Measurements from ENCODE around the gene TOMM20. TPM values are rescaled to one million over a fixed set of nuclear protein-coding genes. Genes with fewer than 3 reads are reported as not detected.

Gene TOMM20
- total RNA-seq, 1 experiment from 2014 or later = 184 TPM

DNA sequence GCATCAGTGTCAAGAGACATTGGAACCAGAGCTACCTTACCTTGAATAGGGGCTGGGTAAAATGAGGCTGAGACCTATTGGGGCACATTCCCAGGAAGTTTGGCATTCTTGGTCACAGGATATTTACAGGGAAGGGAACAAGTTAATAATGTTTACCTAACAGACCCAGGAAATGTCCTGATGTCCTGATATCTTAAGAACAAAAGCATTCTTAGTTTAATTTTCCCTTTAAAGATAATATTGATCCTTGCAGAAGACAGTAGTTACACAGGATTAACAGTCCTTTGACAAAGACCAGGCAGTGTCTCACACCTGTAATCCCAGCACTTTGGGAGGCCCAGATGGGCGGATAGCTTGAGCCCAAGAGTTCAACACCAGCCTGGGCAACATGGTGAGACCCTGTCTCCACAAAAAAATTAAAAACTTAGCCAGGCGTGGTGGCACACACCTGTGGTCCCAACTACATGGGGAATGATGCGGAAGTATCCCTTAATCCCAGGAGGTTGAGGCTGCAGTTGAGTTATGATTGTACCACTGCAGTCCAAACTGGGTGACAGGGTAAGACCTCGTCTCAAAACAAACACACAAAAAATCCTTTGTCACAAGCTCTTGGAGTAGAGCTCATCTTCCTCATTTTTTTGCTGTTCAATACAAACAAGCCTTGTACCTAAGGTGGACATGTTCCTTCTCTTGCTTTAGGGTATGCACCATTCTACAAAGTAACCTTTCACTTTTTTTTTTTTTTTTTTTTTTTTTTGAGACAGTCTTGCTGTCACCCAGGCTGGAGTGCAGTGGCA is 1.3 kb upstream of the TOMM20 start:
- no peaks in the 10 kb centered on the region for H3K9me2 ChIP-seq (ENCODE audit: insufficient read depth)
- DNase-seq (ENCODE audit: low read depth, low spot score) = no peak
- ChIA-PET POLR2A (no interaction called here), RAD21 (ENCODE audit: low non-redundant PET in 1 of 2, low total read pairs in 2 of 2, uncharacterized antibody in 2 of 2, unreplicated experiment in 2 of 2) (no interaction called here), CTCF (no interaction called here)
- no TSS peak for BruUV-seq (replicated peaks)
- peaks cover 9 to 14% of the 10 kb centered on the region in 2 experiments; a peak in 3 of 4 replicates for H3K36me3 ChIP-seq (ENCODE audit: control insufficient read depth in 1 of 2, insufficient read depth in 2 of 2, low read length in 2 of 2)
- no peak for TF ChIP-seq YY1 (IDR thresholded peaks at IDR 0.05; ENCODE audit: extremely low read depth, insufficient replicate concordance, low read depth, low read length)
- TF ChIP-seq, protein P1, sequence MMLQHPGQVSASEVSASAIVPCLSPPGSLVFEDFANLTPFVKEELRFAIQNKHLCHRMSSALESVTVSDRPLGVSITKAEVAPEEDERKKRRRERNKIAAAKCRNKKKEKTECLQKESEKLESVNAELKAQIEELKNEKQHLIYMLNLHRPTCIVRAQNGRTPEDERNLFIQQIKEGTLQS (IDR thresholded peaks at IDR 0.05) = no peak
- no peak for TF ChIP-seq ELF1 (IDR thresholded peaks at IDR 0.05; ENCODE audit: borderline replicate concordance, low read depth)
- no peak for TF ChIP-seq SRF (IDR thresholded peaks at IDR 0.05; ENCODE audit: low read depth)
- TF ChIP-seq, protein P2, sequence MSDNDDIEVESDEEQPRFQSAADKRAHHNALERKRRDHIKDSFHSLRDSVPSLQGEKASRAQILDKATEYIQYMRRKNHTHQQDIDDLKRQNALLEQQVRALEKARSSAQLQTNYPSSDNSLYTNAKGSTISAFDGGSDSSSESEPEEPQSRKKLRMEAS (IDR thresholded peaks at IDR 0.05) = no peak
- TF ChIP-seq EGR1 (IDR thresholded peaks at IDR 0.05; ENCODE audit: low read depth) = no peak
- TF ChIP-seq, protein P3, sequence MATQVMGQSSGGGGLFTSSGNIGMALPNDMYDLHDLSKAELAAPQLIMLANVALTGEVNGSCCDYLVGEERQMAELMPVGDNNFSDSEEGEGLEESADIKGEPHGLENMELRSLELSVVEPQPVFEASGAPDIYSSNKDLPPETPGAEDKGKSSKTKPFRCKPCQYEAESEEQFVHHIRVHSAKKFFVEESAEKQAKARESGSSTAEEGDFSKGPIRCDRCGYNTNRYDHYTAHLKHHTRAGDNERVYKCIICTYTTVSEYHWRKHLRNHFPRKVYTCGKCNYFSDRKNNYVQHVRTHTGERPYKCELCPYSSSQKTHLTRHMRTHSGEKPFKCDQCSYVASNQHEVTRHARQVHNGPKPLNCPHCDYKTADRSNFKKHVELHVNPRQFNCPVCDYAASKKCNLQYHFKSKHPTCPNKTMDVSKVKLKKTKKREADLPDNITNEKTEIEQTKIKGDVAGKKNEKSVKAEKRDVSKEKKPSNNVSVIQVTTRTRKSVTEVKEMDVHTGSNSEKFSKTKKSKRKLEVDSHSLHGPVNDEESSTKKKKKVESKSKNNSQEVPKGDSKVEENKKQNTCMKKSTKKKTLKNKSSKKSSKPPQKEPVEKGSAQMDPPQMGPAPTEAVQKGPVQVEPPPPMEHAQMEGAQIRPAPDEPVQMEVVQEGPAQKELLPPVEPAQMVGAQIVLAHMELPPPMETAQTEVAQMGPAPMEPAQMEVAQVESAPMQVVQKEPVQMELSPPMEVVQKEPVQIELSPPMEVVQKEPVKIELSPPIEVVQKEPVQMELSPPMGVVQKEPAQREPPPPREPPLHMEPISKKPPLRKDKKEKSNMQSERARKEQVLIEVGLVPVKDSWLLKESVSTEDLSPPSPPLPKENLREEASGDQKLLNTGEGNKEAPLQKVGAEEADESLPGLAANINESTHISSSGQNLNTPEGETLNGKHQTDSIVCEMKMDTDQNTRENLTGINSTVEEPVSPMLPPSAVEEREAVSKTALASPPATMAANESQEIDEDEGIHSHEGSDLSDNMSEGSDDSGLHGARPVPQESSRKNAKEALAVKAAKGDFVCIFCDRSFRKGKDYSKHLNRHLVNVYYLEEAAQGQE (IDR thresholded peaks at IDR 0.05; ENCODE audit: low read depth) = no peak
- no peak for TF ChIP-seq POLR2AphosphoS5 (IDR thresholded peaks at IDR 0.05; ENCODE audit: low read depth, low read length)
- TF ChIP-seq EZH2 (IDR thresholded peaks at IDR 0.05) = no peak
- TF ChIP-seq POLR2A (IDR thresholded peaks at IDR 0.05; ENCODE audit: borderline replicate concordance, extremely low read depth, insufficient read depth, insufficient read length) = no peak
- TF ChIP-seq ZFX (IDR thresholded peaks at IDR 0.05) = no peak
- no peak for TF ChIP-seq CBX3 (IDR thresholded peaks at IDR 0.05; ENCODE audit: low read depth)
- TF ChIP-seq EZH2phosphoT487 (IDR thresholded peaks at IDR 0.05; ENCODE audit: borderline replicate concordance) = no peak
- no peak for TF ChIP-seq SP1 (IDR thresholded peaks at IDR 0.05; ENCODE audit: low read depth)
- no peak for TF ChIP-seq ZNF274 (IDR thresholded peaks at IDR 0.05; ENCODE audit: low read depth, low read length)
- TF ChIP-seq, protein P4, sequence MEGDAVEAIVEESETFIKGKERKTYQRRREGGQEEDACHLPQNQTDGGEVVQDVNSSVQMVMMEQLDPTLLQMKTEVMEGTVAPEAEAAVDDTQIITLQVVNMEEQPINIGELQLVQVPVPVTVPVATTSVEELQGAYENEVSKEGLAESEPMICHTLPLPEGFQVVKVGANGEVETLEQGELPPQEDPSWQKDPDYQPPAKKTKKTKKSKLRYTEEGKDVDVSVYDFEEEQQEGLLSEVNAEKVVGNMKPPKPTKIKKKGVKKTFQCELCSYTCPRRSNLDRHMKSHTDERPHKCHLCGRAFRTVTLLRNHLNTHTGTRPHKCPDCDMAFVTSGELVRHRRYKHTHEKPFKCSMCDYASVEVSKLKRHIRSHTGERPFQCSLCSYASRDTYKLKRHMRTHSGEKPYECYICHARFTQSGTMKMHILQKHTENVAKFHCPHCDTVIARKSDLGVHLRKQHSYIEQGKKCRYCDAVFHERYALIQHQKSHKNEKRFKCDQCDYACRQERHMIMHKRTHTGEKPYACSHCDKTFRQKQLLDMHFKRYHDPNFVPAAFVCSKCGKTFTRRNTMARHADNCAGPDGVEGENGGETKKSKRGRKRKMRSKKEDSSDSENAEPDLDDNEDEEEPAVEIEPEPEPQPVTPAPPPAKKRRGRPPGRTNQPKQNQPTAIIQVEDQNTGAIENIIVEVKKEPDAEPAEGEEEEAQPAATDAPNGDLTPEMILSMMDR (IDR thresholded peaks at IDR 0.05 in 2 of 3, conservative IDR thresholded peaks at IDR 0.05 in 1 of 3; ENCODE audit: borderline replicate concordance in 1 of 3, insufficient read depth in 1 of 3, low read depth in 2 of 3, low read length in 2 of 3) = no peak
- no peak for TF ChIP-seq JUND (IDR thresholded peaks at IDR 0.05)
- no peak; the same call in 1 of the 2 replicates for TF ChIP-seq SIN3A (IDR thresholded peaks at IDR 0.05; ENCODE audit: low read depth)
- no peak for TF ChIP-seq FOSL1 (IDR thresholded peaks at IDR 0.05; ENCODE audit: low read depth)
- no peak for TF ChIP-seq RAD21 (IDR thresholded peaks at IDR 0.05; ENCODE audit: low read depth)
- peaks cover 37% of the 10 kb centered on the region for H3K79me2 ChIP-seq (ENCODE audit: insufficient read depth, low read length)
- H3K27me3 ChIP-seq (ENCODE audit: insufficient read depth, low read length) = no peaks in the 10 kb centered on the region
- no peak overlapping the region for H3K4me2 ChIP-seq (ENCODE audit: low read length)
- intact Hi-C loops (cut with micrococcal nuclease) = no loop called here
- H3K9me3 ChIP-seq (ENCODE audit: control insufficient read depth in 1 of 2, insufficient read depth in 1 of 2, low read depth in 1 of 2, low read length in 2 of 2) = no peaks in the 10 kb centered on the region
- H4K20me1 ChIP-seq (ENCODE audit: insufficient read depth) = peaks cover 17% of the 10 kb centered on the region; the same call in 1 of the 2 replicates
- ATAC-seq = no peak
- no peak overlapping the region for H2AFZ ChIP-seq (ENCODE audit: low read depth, low read length, poor library complexity, severe bottlenecking)
- H3K9ac ChIP-seq (ENCODE audit: low read length) = no peak overlapping the region
- peaks cover 10 to 18% of the 10 kb centered on the region in 2 experiments; a peak in 3 of 4 replicates for H3K4me1 ChIP-seq (ENCODE audit: control insufficient read depth in 1 of 2, insufficient read depth in 2 of 2, low read length in 2 of 2)
- H3K27ac ChIP-seq (ENCODE audit: low read depth, low read length) = no peak overlapping the region
- H3K4me3 ChIP-seq (replicated peaks in 1 of 2; ENCODE audit: low read depth in 1 of 2, low read length in 2 of 2) = no peak overlapping the region
